Ovary (tissue), 3 donors: ENCODE data around the gene TMEM135.

ENCODE experiments used
- POLR2A ChIP-seq: fragments of 450-650 bp; IDR thresholded peaks from one replicate; pipeline ENCODE4 v1.6.1; 2017; ENCODE audit warnings: antibody characterized with exemption, mild to moderate bottlenecking, moderate library complexity
- TF ChIP-seq, protein P1 (sequence below), 3 donors: fragments of 450-650 bp in 2 of 3; fragments of 200-600 bp in 1 of 3; IDR thresholded peaks; one replicate each; pipeline versions ENCODE4 v1.5.1 to v1.8.0; 2016 to 2022; ENCODE audit warnings: antibody characterized with exemption in 3 of 3, mild to moderate bottlenecking in 1 of 3
- donor health status: DM: no; HTN: no; CAD: no.

DNA sequence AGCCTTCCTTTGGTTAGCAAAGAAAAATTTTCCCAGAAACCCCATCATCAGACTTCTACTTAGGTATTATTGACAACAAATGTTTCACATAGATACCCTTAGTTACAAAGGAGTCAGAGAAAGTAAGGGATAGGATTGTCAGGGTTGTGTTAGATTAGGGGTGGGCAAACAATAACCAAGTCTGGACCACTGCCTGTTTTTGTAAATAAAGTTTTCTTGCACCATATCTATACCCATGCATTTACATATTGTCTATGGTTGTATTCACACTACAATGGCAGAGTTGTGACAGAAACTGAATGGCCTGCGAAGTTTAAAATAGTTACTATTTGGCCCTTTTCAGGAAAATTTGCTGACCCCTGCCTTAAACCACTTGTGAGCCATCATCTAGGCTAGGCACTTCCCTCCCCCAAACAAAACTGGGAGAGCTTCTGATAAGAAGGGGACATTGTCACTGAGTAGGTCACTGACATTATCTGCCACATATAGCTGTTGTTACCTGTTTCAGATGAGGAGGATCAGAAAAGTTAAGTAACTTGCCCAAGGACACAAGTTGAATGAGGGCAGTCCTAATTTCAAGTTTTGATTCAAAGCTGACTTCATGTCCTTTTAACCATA lies 40.7 kb upstream of the TMEM135 start:
- TF ChIP-seq, protein P1, sequence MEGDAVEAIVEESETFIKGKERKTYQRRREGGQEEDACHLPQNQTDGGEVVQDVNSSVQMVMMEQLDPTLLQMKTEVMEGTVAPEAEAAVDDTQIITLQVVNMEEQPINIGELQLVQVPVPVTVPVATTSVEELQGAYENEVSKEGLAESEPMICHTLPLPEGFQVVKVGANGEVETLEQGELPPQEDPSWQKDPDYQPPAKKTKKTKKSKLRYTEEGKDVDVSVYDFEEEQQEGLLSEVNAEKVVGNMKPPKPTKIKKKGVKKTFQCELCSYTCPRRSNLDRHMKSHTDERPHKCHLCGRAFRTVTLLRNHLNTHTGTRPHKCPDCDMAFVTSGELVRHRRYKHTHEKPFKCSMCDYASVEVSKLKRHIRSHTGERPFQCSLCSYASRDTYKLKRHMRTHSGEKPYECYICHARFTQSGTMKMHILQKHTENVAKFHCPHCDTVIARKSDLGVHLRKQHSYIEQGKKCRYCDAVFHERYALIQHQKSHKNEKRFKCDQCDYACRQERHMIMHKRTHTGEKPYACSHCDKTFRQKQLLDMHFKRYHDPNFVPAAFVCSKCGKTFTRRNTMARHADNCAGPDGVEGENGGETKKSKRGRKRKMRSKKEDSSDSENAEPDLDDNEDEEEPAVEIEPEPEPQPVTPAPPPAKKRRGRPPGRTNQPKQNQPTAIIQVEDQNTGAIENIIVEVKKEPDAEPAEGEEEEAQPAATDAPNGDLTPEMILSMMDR (IDR thresholded peaks at IDR 0.05), result no peak
- TF ChIP-seq POLR2A, result no peak
